PC-9 (cell line): Measurements from ENCODE around the gene SLC35F3.

Experiments
- EZH2 ChIP-seq: fragments of 200-600 bp; sonication (generic); IDR thresholded peaks from 2 replicates; pipeline ENCODE4 v1.8.0; 2017; ENCODE audit warnings: antibody characterized with exemption, low read depth
- TF ChIP-seq, protein P1 (sequence below): fragments of 200-600 bp; sonication (generic); conservative IDR thresholded peaks from 2 replicates; pipeline ENCODE4 v1.6.1; 2017; ENCODE audit warnings: mixed run types, antibody characterized with exemption, mild to moderate bottlenecking, moderate library complexity

DNA sequence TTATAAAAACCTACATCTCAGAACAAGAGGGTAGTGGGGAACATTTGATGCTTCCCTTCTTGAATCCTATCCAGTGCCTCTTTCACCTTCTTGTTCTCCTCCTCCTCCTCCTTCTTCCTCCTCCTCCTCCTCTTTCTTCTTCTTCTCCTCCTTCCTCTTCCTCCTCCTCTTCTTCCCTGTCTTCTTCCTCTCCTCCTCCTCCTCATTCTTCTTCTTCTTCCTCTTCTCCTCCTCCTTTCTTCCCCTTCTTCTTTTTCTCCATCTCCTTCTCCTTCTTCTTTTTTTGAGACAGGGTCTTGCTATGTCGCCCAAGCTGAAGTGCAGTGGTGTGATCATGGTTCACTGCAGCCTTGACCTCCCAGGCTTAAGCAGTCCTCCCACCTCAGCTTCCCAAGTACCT, 31.9 kb downstream of the SLC35F3 start:
- TF ChIP-seq, protein P1, sequence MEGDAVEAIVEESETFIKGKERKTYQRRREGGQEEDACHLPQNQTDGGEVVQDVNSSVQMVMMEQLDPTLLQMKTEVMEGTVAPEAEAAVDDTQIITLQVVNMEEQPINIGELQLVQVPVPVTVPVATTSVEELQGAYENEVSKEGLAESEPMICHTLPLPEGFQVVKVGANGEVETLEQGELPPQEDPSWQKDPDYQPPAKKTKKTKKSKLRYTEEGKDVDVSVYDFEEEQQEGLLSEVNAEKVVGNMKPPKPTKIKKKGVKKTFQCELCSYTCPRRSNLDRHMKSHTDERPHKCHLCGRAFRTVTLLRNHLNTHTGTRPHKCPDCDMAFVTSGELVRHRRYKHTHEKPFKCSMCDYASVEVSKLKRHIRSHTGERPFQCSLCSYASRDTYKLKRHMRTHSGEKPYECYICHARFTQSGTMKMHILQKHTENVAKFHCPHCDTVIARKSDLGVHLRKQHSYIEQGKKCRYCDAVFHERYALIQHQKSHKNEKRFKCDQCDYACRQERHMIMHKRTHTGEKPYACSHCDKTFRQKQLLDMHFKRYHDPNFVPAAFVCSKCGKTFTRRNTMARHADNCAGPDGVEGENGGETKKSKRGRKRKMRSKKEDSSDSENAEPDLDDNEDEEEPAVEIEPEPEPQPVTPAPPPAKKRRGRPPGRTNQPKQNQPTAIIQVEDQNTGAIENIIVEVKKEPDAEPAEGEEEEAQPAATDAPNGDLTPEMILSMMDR: no peak
- no peak for TF ChIP-seq EZH2
